Measurements from ENCODE around the gene TXNL4B. TPM values are rescaled to one million over a fixed set of nuclear protein-coding genes. Genes with fewer than 3 reads are reported as not detected.

TXNL4B gene
- total RNA-seq, 1 experiment from 2014 or later, result 7.7 TPM

GRCh38 chr16:72131036-72131435, 37.6 kb upstream of the TXNL4B start:
- no TSS peak for BruUV-seq (replicated peaks)
- POLR2A ChIA-PET, result interaction anchor here (0.6 kb wide), 1 partner anchor 474 kb away, joined by 3 read pairs; no protein-coding TSS in a partner anchor
- no peak for TF ChIP-seq REST (IDR thresholded peaks at IDR 0.05; ENCODE audit: insufficient read depth in 1 of 2, low read depth in 2 of 2, low read length in 1 of 2)
- TF ChIP-seq SIN3A (IDR thresholded peaks at IDR 0.05; ENCODE audit: borderline replicate concordance, insufficient read depth, low read depth, low read length), result no peak
- no peak for TF ChIP-seq TCF7L2 (IDR thresholded peaks at IDR 0.05; ENCODE audit: low read depth, low read length)
- Histone ChIP-seq H3K9me3 (ENCODE audit: control insufficient read depth, insufficient read depth, low read depth, low read length) (no peaks in the 10 kb centered on the region), H3K36me3 (ENCODE audit: control insufficient read depth, insufficient read depth, low read length) (no peaks in the 10 kb centered on the region), H3K27me3 (ENCODE audit: control insufficient read depth, insufficient read depth, low read length) (peaks cover 2% of the 10 kb centered on the region; the same call in 1 of the 2 replicates), H3K4me3 (ENCODE audit: low read depth in 2 of 2, low read length in 2 of 2) (no peak overlapping the region), H3K4me1 (ENCODE audit: control insufficient read depth, insufficient read depth, low read length) (no peaks in the 10 kb centered on the region), H3K27ac (ENCODE audit: low read length) (no peak overlapping the region)
- ATAC-seq, result no peak
- in situ Hi-C loops (cut with HindIII; ENCODE audit: low pct_unique_long_range_greater_than_20kb, low sequenced_read_pairs) (no loop called here), intact Hi-C loops (cut with micrococcal nuclease; ENCODE audit: unreplicated experiment) (no loop called here)
- CTCF ChIA-PET, result no interaction called here
- DNase-seq (ENCODE audit: low read depth, low spot score), result no peak

GRCh38 chr16:72129976-72130656, 36.7 kb upstream of the TXNL4B start:
- ATAC-seq (no peak), DNase-seq (ENCODE audit: low read depth, low spot score) (no peak)
- no TSS peak for BruUV-seq (replicated peaks)
- no peak overlapping the region for H3K27ac ChIP-seq (ENCODE audit: low read length)
- intact Hi-C loops (cut with micrococcal nuclease; ENCODE audit: unreplicated experiment), result loop anchor here (5.0 kb wide), 1 partner anchor 337 kb away; no protein-coding TSS in a partner anchor
- H3K4me1 ChIP-seq (ENCODE audit: control insufficient read depth, insufficient read depth, low read length), result no peaks in the 10 kb centered on the region
- H3K36me3 ChIP-seq (ENCODE audit: control insufficient read depth, insufficient read depth, low read length), result no peaks in the 10 kb centered on the region
- ChIA-PET POLR2A (no interaction called here), CTCF (interaction anchor here (0.6 to 0.7 kb wide), 2 partner anchors 24 to 285 kb away, joined by 6 to 10 read pairs; no protein-coding TSS in a partner anchor)
- H3K4me3 ChIP-seq (ENCODE audit: low read depth in 2 of 2, low read length in 2 of 2), result no peak overlapping the region
- peaks cover 2% of the 10 kb centered on the region; the same call in 1 of the 2 replicates for H3K27me3 ChIP-seq (ENCODE audit: control insufficient read depth, insufficient read depth, low read length)
- TF ChIP-seq TCF7L2 (IDR thresholded peaks at IDR 0.05; ENCODE audit: low read depth, low read length) (no peak), CTCF (IDR thresholded peaks at IDR 0.05) (no peak), SIN3A (IDR thresholded peaks at IDR 0.05; ENCODE audit: borderline replicate concordance, insufficient read depth, low read depth, low read length) (no peak), POLR2AphosphoS5 (IDR thresholded peaks at IDR 0.05; ENCODE audit: low read depth, low read length) (no peak), REST (IDR thresholded peaks at IDR 0.05; ENCODE audit: insufficient read depth in 1 of 2, low read depth in 2 of 2, low read length in 1 of 2) (no peak)
- in situ Hi-C loops (cut with HindIII; ENCODE audit: low pct_unique_long_range_greater_than_20kb, low sequenced_read_pairs), result no loop called here
- no peaks in the 10 kb centered on the region for H3K9me3 ChIP-seq (ENCODE audit: control insufficient read depth, insufficient read depth, low read depth, low read length)

Measured in Panc1 (cell line).